BE2C (cell line): ENCODE data around the gene PDE6G.

ENCODE experiments used
- DNase-seq: peaks from one replicate; pipeline ENCODE4 v3.0.0-alpha.2; 2020
- H3K27me3 ChIP-seq: fragments of 250-450 bp; sonication (Bioruptor Pico); 2 replicates; pipeline ENCODE4 v1.5.1; 2020; ENCODE audit warnings: mild to moderate bottlenecking
- H3K36me3 ChIP-seq: fragments of 250-450 bp; sonication (Bioruptor Pico); 2 replicates; pipeline ENCODE4 v1.5.1; 2020; ENCODE audit warnings: mild to moderate bottlenecking
- H3K4me1 ChIP-seq: fragments of 250-450 bp; sonication (Bioruptor Pico); 2 replicates; pipeline ENCODE4 v1.5.1; 2020
- H3K4me3 ChIP-seq: 2 replicates; pipeline ENCODE4 v1.5.1; 2011; ENCODE audit warnings: low read depth, low read length
- H3K9me3 ChIP-seq: fragments of 250-450 bp; sonication (Bioruptor Pico); 2 replicates; pipeline ENCODE4 v1.5.1; 2020
- CTCF ChIP-seq: IDR thresholded peaks from 2 replicates; pipeline ENCODE4 v1.5.1; 2012; ENCODE audit warnings: mild to moderate bottlenecking, low read depth, low read length

The PDE6G gene

GRCh38 chr17:81644976-81645952 is 11.1 kb downstream of the PDE6G start:
- no peak for TF ChIP-seq CTCF
- H3K4me3 ChIP-seq, result no peak overlapping the region
- peak; percentile 51 for DNase-seq
- no peaks in the 10 kb centered on the region for H3K36me3 ChIP-seq
- no peaks in the 10 kb centered on the region for H3K4me1 ChIP-seq
- H3K9me3 ChIP-seq, result no peaks in the 10 kb centered on the region
- H3K27me3 ChIP-seq, result peaks cover 26% of the 10 kb centered on the region

- no peak for TF ChIP-seq CTCF
- Histone ChIP-seq H3K4me1 (no peaks in the 10 kb centered on the region), H3K9me3 (no peaks in the 10 kb centered on the region), H3K4me3 (no peak overlapping the region), H3K36me3 (no peaks in the 10 kb centered on the region), H3K27me3 (peaks cover 26% of the 10 kb centered on the region)
- no peak for DNase-seq
Observed at GRCh38 chr17:81644496-81644895, 11.8 kb downstream of the PDE6G start.

GRCh38 chr17:81641825-81642489 is 14.4 kb downstream of the PDE6G start:
- no peak for TF ChIP-seq CTCF
- H3K9me3 ChIP-seq, result no peaks in the 10 kb centered on the region
- no peaks in the 10 kb centered on the region for H3K36me3 ChIP-seq
- no peak overlapping the region for H3K4me3 ChIP-seq
- peaks cover 2% of the 10 kb centered on the region; the same call in 1 of the 2 replicates for H3K4me1 ChIP-seq
- no peak for DNase-seq
- peaks cover 3% of the 10 kb centered on the region for H3K27me3 ChIP-seq

- TF ChIP-seq CTCF, result no peak
- Histone ChIP-seq H3K4me3 (no peak overlapping the region), H3K9me3 (no peaks in the 10 kb centered on the region), H3K4me1 (peaks cover 2% of the 10 kb centered on the region; the same call in 1 of the 2 replicates), H3K27me3 (no peaks in the 10 kb centered on the region), H3K36me3 (no peaks in the 10 kb centered on the region; the same call in 1 of the 2 replicates)
- no peak for DNase-seq
Observed at GRCh38 chr17:81640011-81640410, 16.3 kb downstream of the PDE6G start.

- Histone ChIP-seq H3K4me1 (peaks cover 2% of the 10 kb centered on the region; the same call in 1 of the 2 replicates), H3K4me3 (no peak overlapping the region), H3K9me3 (no peaks in the 10 kb centered on the region), H3K27me3 (no peaks in the 10 kb centered on the region), H3K36me3 (no peaks in the 10 kb centered on the region; the same call in 1 of the 2 replicates)
- no peak for TF ChIP-seq CTCF
- DNase-seq, result no peak
Observed at GRCh38 chr17:81638683-81639082, 17.7 kb downstream of the PDE6G start.
